ENCODE data around the gene LCORL.
"Not testable (repeated sequence)": the region's sequence is repeated elsewhere in the genome, so short reads cannot be mapped to it uniquely, and the experiment has no call there.

Gene LCORL

DNA sequence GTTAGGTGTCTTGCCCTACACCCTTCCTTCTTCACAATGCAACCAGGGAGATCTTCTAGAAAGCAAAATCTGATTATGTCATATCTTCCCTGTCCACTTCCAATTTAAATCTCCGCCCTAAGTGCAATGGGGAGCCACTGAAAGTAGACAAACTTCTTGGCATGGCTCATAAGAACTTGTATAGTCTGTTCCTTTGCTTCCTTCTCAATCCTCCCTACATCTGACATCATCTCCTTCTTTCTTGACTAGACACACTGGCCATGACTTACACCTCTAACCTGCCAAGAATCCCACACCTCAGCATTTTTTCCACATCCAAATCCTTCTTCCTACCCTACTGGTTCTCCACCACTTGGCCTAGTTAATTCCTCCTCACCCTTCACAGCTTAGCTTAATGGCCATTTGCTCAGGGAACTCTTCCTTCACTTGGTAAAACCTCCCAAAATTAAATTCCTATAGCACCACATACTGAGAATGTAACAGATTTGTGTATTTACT, 155.6 kb downstream of the LCORL start:
- DNase-seq (ENCODE audit: extremely low read depth in 1 of 2, low read depth in 1 of 2) = no peak

DNA sequence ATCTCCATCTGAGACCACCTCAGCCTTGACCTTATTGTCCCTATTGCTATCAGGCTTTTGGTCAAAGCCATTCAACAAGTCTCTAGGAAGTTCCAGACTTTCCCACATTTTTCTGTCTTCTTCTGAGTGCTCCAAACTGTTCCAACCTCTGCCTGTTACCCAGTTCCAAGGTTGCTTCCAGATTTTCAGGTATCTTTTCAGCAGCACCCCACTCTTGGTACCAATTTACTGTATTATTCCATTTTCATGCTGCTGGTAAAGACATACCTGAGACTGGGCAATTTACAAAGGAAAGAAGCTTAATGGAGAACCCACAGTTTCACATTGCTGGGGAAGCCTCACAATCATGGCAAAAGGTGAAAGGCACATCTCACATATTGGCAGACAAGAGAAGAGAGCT, 159.6 kb downstream of the LCORL start:
- DNase-seq (ENCODE audit: extremely low read depth in 1 of 2, low read depth in 1 of 2) = not testable (repeated sequence)

DNA sequence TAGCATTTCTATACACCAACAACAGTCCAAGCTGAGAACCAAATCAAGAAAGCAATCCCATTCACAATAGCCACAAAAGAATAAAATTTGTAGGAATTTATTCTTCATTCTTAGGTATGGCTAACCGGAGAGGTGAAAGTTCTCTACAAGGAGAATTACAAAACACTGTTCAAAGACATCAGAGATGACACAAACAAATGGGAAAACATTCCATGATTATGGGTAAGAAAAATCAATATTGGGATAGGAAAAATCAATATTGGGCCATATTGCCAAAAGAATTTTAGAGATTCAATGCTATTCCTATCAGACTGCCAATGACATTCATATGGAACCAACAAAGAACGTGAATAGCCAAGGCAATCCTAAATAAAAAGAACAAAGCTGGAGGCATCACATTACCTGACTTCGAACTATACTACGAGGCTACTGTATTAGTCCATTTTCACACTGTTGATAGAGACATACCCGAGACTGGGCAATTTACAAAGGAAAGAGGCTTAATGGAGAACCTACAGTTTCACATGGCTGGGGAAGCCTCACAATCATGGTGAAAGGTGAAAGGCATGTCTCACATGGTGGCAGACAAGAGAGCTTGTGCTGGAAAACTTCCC, 161.7 kb downstream of the LCORL start:
- no peak for DNase-seq (ENCODE audit: extremely low read depth in 1 of 2, low read depth in 1 of 2)

DNA sequence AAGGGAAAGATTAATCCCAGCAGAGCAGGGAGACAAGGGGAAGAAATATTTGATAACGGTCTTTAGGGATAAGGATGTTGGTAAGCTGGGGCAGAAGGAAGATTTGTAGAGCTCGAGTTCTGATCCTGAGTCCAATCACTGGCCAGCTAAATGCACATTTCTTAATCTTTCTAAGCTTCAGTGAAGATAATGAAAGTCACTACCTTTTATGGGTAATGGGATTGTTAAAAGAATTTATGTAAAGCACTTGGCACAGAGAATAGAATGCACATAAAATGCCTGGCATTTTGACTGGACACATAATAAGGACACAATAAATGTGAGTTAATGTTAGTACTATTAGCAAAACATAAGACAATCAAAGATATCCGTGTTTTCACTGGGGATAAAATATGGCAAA, 167.5 kb downstream of the LCORL start:
- DNase-seq (ENCODE audit: extremely low read depth in 1 of 2, low read depth in 1 of 2) = no peak

DNA sequence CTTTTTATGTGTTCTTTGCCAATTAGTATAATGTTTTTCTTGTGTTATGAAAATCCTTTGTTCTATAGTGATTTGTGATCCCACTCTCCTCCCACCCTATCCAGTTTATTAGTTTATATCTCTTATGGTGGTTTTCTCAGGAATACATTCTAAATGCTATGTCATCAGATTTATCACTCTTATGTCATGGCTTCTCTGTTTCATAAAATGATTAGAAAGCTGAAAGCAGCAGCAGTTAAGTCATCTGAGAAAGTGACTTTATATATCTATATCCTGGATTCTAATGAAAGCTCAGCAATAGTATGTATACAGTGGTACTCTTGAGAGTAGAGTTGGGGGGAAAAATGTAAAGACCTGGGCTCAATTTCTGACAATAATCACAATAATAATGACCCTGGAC, 169.6 kb downstream of the LCORL start:
- no peak for DNase-seq (ENCODE audit: extremely low read depth in 1 of 2, low read depth in 1 of 2)

DNA sequence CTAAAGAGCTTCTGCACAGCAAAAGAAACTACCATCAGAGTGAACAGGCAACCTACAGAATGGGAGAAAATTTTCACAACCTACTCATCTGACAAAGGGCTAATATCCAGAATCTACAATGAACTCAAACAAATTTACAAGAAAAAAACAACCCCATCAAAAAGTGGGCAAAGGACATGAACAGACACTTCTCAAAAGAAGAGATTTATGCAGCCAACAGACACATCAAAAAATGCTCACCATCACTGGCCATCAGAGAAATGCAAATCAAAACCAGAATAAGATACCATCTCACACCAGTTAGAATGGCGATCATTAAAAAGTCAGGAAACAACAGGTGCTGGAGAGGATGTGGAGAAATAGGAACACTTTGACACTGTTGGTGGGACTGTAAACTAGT, 171.3 kb downstream of the LCORL start:
- DNase-seq (ENCODE audit: extremely low read depth in 1 of 2, low read depth in 1 of 2) = not testable (repeated sequence)

DNA sequence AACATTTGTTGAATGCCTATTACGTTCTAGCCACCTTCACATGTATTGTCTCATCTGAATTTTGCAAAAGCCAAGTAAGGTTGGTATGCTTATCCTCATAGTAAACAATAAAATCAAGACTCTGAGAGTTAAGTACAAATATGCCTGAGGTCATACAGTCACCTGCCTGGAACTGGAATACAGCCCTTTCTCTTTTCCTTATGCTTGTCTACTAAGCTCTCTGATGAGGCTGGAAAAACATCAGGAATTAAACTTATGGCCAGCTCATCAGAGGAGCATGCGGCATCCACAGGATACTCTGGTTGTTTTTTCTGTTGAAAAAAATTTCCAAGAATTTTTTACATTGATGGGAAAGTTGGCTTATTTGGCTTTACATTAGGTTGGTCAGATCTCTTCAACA, 175.3 kb downstream of the LCORL start:
- no peak for DNase-seq (ENCODE audit: extremely low read depth in 1 of 2, low read depth in 1 of 2)

DNA sequence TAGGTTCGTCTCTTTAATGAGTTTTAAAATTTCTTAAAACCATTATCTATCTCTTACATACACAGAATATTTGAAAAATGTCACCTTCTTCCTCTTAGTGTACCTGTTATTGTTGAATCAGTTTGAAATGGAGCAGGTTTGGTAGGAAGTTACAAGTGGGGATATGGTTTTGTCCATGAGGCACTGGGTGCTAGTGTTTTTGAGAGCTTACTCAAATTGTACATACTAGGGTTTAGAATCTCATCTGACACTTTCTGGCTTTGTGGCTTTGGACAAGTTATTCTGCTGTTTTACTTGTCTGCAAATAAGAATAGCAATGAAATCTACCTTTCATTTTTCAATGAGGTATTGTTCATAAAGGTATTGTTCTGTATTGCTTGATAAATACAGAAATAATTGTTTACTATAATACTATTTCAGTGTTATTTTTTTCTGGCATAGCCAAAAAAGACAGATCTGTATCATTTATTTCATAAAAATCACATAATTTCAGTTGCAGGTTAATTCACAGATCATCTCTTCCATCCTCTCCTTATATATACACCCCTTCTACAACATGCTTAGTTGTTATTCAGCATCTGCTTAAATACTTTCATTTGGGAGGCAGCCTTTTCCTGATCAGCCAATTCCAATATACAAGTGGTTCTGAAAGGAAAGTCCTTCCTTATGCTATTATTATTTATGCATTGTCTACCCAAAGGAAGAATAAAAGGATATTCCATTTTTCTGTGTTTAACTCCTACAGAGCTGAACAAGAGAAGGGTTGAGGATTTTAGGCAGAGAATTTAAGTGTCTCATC, 197.5 kb downstream of the LCORL start:
- DNase-seq (ENCODE audit: extremely low read depth in 1 of 2, low read depth in 1 of 2) = no peak

DNA sequence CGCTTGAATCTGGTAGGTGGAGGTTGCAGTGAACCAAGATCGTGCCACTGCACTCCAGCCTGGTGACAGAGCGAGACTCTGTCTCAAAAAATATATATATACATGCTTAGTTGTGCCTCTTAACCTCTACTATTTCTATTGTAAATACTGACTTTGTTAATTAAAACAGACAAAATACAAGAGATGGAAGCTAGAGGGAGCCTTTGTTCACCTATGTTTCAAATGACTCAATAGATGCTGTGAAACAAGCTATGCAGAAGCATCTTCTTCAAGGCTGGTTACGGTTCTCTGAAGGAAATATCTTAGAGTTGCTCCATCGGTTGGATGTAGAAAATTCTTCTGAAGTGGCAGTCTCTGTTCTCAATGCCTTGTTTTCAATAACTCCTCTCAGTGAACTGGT, 204.5 kb downstream of the LCORL start:
- DNase-seq (ENCODE audit: extremely low read depth in 1 of 2, low read depth in 1 of 2) = no peak

DNA sequence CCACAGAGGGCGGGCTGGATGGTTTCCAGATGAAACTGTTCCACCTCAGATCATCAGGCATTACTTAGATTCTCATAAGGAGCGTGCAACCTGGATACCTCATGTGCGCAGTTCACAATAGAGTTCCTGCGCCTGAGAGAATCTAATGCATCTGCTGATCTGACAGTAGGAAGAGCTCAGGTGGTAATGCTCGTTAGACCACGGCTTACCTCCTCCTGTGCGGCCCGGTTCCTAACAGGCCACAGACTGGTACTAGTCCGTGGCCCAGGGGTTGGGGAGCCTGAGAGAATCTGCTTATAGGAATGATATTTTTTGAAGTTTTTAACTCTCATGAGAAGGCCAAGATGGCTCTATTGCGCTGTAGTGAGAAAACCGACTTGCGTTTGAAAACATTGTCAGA, 205.4 kb downstream of the LCORL start:
- DNase-seq (ENCODE audit: extremely low read depth in 1 of 2, low read depth in 1 of 2) = no peak

DNA sequence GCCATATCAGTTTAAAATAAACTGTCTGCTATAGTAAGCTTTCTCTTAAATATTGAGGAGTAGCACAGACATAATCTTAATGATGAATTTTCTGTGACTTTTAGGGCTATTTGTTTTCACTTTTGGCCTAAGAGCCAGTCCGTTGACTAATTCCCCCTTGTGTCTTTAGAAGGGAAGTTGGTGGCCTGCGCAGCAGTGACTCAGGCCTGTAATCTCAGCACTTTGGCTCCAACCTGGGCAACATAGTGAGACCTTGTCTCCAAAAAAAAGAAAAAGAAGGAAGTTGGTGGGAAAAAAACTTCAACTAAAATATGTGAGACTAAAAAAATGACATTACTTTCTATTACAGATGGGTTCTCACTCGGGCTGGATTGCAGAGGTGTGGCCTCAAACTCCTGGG, 207.4 kb downstream of the LCORL start:
- DNase-seq (ENCODE audit: extremely low read depth in 1 of 2, low read depth in 1 of 2) = no peak

DNA sequence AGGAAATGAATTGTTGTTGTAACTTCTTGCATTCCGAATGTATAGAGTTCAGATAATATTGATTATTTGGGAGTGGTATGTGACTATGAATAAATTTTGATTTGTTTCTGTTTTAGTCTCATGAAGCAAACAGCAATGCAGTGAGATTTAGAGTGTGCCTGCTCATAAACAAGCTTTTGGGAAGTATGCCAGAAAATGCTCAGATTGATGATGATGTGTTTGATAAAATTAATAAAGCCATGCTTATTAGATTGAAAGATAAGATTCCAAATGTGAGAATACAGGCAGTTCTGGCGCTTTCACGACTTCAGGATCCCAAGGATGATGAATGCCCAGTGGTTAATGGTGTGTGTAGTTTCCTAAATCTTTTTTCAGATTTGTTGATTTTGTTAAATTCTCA, 208.8 kb downstream of the LCORL start:
- DNase-seq (ENCODE audit: extremely low read depth in 1 of 2, low read depth in 1 of 2) = no peak

DNA sequence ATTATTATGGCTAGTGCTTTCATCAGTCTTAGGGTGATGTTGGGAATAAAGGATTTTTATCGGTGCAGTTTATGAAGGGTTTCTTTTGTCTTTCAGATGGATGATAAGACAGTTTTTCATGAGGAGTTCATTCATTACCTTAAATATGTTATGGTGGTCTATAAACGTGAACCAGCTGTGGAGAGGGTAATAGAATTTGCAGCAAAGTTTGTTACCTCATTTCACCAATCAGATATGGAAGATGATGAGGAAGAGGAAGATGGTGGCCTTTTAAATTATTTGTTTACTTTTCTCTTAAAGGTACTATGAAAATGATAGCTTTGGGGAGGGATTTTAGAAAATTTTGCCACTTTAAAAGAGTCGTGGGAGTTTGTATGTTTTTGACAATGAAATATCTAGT, 209.4 kb downstream of the LCORL start:
- no peak for DNase-seq (ENCODE audit: extremely low read depth in 1 of 2, low read depth in 1 of 2)

DNA sequence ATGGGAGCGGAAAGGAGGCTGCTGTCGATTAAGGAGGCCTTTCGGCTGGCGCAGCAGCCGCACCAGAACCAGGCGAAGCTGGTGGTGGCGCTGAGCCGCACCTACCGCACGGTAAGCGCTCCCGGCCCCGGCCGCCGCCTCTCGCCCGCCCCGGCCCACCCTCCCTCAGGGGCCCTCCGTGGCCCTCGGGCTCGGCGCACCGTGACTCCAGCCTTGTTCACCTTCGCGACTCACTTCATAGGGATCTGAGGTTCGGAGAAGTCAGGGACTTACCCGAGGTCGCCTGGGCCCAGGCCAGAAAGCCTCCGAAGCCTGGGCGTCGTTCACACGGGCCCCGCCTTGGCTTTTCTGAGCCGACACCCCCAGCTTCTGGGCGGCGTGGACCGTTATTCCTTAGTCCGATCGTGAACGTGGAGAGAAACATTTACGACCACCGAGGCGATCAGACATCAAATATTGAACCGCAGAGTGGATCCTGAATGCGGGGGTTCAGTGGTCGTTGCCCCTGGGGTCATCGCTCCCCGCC, 210.4 kb downstream of the LCORL start:
- no peak for DNase-seq (ENCODE audit: extremely low read depth in 1 of 2, low read depth in 1 of 2)

DNA sequence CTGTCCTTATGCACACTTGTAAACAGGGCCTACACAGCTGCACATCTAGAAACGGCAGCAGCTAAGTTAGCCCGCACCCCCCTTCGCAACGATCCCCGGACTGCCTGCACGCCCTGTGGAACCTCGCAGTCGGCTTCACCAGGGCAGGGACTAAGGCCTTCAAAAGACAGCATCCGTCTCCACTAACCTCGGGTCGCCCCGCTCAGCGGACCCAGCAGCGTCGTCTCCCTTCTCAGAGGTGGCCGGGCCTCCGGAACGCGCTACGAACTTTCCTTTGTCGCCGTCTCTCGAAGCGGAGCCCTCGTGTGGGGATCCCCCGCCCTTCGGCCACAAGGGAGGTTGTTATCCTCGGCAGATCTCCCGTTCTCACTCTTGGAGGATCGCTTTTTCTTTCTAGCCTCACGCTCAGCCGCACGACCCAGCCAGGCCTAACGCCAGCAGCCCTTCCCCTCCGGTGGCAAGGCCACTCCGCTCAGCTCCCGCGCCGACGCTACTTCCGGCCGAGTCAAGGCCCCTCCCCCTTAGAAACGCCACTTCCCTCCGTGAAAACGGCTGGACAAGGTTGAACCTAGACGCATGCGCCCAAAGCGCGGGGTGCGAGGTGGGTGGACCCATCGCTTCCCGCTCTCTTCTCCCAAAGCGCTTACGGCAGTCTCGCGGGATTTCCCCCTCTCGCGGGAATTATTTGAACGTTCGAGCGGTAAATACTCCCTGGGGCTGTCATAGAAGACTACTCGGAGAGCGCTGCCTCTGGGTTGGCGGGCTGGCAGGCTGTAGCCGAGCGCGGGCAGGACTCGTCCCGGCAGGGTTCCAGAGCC, 211.1 kb downstream of the LCORL start, which contains the start of the genes DCAF16 and NCAPG:
DCAF16 (minus strand) TSS at position 498 of the 818 bp plus-strand sequence. CDS start 6,616 bp downstream, outside the sequence.
NCAPG (plus strand) TSS at position 720 of the 818 bp plus-strand sequence. CDS start 99 bp downstream, outside the sequence.
- peak; percentile 98 to 99 for DNase-seq (ENCODE audit: extremely low read depth in 1 of 2, low read depth in 1 of 2)

DNA sequence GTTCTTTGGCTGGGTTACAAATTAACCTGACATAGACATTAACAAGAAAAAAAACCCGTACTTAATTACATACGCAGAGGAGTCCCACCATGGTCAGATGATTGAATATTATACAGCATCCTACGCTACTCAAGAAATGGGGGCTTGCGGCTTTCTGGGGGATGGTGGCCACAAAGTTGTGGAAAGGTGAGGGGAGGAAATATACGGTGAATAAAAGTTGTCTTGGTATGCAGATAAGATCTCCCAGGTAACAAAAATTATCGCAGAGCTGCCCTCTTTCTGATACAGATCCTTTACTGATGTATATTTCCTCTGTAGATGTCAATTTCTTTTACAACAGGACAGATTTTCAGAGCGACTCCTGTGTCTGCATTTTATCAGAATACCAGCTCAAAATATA, 211.9 kb downstream of the LCORL start:
- DNase-seq (ENCODE audit: extremely low read depth in 1 of 2, low read depth in 1 of 2) = no peak

DNA sequence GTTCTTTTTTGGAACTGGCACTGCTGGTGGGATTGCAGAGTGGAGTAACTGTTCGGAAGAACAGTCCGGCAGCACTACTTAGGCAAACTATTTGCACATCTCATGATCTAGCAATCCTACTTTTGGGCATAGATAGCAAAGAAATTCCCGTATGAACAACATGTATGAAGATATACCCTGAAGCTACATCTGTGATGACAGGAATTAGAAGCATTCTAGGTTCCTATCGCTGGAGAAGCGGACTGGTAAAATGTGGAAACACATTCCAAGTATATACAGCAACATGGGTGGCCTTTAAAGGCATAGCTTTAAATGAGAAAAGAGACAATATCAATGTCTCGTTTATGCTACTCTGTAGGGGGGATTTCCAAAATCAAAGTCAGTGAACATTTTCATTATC, 214.1 kb downstream of the LCORL start:
- DNase-seq (ENCODE audit: extremely low read depth in 1 of 2, low read depth in 1 of 2) = no peak

DNA sequence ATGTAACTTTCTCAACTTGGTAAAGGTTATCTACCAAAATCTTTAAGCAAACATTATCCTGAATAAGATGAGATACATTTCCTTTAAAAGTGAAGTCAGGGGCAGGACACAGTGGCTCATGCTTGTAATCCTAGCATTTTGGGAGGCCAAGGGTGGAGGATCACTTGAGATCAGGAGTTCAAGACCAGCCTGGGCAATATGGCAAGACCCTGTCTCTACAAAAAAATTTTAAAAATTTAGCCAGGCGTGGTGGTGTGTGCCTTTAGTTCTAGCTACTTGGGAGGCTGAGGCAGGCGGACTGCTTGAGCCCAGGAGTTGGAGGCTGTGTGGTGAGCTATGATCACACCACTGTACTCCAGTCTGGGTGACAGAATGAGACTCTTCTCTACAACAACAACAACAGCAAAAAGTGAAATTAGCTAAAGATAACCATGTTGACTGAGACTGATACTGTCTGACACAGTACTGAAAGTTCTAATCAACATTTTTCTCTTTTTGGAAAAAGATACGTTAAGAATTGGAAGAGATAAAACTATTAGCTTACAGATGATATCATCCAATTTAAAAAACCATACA, 215.9 kb downstream of the LCORL start:
- no peak for DNase-seq (ENCODE audit: extremely low read depth in 1 of 2, low read depth in 1 of 2)

DNA sequence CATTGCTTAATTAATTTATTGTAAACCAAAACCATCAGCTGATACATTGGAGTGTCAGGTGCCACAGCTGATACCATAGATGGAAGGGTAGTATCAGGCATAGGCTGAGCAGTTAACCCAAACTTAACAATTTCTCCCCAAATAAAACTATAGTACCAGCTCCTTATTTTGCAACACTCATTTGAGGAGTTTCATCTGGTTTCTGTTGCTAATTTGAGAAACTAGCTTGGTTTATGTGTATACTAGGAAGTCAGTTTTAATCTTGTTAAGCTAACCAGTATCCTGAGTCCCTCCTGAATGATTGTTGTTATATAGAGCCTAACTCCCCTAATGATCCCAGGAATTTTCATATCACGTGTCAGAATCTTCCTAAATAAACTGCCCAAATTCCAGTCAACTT, 223.7 kb downstream of the LCORL start:
- no peak for DNase-seq (ENCODE audit: extremely low read depth in 1 of 2, low read depth in 1 of 2)

DNA sequence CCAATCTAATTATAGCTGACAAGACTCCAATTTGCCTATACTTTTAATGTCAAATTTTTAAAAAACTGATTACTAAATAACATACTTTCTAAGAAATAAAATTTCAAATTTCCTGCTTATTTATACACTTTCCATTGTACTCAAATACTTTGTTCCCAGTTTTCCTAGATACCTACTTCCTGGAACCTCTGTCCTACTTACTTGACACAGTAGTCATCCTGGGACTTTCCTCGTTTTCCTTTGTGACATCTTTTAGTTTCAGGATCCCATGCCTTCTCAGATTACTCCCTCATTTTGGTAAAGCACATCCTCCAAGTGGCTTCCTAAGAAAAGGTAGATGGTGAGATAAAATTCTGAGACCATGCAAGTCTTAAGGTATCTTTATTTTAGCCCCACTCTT, 226.8 kb downstream of the LCORL start:
- DNase-seq (ENCODE audit: extremely low read depth in 1 of 2, low read depth in 1 of 2) = no peak

Measured in stimulated activated CD8-positive, alpha-beta memory T cell treated with anti-CD3 and anti-CD28 coated beads, Interleukin-7, amount 100 ng/mL, for 48 hours (primary cell).